GM20431 (cell line): Measurements from ENCODE around the gene WASL.
"Not testable (repeated sequence)": the region's sequence is repeated elsewhere in the genome, so short reads cannot be mapped to it uniquely, and the experiment has no call there.

ENCODE experiments used
- in situ Hi-C: fragments of 300-500 bp; cut with MseI, MboI; formaldehyde crosslinking; loops from one replicate; pipeline ENCODE4 v1.15.0; 2020; ENCODE audit warnings: low sequenced_read_pairs; ENCODE audit not compliant: unreplicated experiment

WASL gene

DNA sequence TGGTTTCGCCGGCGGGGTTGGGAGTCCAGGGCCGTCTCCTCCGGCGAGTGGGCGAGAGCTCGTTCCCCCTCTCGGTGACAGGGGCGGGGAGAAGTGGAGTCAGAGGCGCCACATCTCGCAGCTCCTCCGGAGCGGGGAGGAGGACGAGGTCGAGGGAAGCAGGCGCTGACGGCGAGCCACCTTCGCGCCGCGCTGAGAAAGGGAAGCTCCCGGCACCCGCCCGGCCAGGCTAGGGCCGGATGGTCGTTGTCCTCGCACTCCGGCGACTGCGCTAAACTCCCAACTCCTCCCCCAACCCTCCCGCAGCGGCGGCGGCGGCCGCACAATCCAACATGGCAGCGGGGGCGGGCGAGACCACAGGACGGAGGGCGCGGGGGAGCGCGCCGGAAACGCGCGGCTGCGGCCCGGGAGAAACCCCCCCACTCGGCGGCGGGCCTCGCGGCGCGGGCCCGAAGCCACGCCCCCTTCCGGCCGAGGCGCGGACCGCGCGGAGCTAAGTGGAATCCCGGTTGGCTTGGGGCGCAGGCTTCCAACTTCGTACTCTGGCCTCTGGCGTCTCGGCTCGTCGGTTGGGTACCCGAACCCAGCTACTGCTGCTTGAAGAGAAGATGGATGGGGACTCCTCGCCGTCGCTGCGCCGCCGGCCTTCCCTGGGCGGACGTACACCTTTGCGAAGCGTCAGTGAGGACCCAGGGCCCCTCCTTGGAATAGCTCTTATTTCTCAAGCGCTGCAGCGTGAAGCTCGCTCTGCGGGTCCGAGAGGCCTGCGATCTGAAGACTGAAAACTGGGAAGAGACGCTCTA, at the start of gene WASL:
Gene WASL (minus strand): TSS at position 270 of the 803 bp plus-strand sequence. CDS start 269 bp downstream, at position 1.
- in situ Hi-C loops: no loop called here

DNA sequence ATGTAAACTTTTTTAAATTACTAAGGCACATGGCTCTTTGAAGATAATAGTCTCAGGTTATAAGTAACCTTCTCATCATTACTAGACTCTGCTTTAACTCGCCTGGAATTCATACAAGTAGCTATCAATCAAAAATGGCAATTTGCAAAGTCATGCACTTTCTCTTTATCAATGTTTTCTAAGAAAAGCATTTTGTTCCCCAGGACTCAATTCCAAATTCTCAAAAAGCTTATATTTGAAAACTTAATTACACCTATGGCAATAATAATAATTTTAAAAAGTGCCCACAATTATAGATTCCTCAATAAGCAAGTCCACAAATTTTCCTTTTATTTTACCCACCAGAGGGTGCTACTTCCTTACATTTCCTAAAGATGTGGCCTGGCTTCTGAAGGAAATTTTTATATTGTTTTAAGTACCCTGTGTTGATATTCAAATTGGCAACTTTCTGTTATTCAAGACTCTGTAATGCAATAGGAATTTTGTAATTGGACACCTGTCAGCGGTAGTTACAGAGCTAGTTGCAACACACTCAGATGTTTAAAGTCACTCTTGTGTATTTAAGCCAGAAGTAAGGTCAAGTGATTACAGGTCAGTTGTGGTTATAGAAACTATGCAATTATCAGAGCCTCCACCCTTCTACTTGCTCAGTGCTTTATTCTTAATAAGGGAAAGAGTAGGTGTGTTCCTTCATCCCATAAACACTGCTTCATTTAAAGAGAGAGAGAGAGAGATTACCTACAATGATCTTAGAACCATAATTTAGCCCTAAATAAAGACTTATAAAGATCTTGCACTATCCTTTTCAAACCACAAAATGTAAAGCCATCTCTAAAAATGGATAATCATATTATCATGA, 49.1 kb upstream of the WASL start:
- in situ Hi-C loops: loop anchor here (10.0 kb wide), 1 partner anchor 67 kb away; no protein-coding TSS in a partner anchor

DNA sequence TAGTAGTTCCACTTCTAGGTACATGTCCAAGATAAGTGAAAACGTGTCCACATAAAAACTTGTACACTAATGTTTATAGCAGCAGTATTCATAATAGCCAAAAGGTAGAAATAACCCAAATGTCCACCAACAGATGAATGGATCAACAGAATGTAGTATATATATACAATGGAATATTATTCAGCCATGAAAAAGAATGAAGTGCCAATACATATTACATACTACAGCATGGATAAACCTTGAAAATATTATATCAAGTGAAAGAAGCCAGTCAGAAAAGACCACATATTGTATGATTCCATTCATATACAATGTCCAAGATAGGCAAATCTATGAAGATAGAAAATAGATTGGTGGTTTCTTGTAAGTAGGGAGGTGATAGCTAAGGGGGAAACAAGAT, 47.8 kb upstream of the WASL start:
- in situ Hi-C loops: loop anchor here (10.0 kb wide), 1 partner anchor 68 kb away; no protein-coding TSS in a partner anchor

DNA sequence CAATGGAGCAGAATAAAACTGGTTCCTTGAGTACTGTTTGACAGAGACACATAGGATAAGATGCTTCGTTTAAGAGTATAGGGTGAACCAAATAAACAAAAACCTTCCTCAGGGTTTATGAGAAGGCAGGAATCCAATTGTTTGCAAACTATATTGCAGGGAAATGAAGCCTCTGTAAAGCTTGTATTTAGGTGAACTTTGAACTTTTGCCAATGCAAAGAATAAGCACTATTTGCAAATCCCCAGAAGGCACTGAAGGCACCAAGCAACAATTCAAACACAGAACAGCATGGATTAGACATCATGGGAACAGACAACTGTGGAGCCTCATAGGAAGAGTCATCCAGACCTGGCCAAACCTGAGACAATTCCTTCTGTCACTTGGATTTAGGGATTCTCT, 47.1 kb upstream of the WASL start:
- in situ Hi-C loops: loop anchor here (10.0 kb wide), 1 partner anchor 69 kb away; no protein-coding TSS in a partner anchor

DNA sequence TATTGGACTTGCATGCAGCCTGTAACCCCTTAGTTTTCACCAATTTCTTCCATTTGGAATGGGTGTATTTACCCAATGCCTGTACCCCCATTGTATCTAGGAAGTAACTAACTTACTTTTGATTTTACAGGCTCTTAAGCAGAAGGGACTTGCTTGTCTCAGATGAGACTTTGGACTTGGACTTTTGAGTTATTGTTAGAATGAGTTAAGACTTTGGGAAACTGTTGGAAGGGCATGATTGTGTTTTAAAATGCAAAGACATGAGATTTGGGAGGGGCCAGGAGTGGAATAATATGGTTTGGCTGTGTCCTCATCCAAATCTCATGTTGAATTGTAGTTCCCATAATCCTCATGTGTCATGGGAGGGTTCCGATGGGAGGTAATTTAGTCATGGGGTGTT, 46.3 kb upstream of the WASL start:
- in situ Hi-C loops: loop anchor here (10.0 kb wide), 1 partner anchor 70 kb away; no protein-coding TSS in a partner anchor

DNA sequence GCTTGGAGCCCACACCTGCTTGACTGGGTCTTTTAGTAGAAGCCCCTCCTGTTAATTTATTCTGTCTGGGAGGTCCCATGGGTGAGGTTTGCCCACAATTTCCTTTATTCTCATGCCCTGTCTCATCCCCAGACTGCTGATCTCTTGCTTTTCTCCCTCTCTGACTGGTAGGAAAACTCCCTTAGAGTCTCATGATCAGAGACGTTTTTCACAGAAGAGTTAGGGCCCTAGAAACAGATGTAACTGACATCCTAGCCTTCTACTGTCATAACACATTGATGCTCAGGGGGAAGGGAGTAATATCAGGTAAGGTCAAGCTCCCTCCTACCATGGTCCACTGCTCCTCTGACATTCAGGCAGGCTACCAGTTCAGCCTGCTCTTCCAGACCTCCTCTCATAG, 43.7 kb upstream of the WASL start:
- in situ Hi-C loops: loop anchor here (10.0 kb wide), 1 partner anchor 72 kb away; no protein-coding TSS in a partner anchor

DNA sequence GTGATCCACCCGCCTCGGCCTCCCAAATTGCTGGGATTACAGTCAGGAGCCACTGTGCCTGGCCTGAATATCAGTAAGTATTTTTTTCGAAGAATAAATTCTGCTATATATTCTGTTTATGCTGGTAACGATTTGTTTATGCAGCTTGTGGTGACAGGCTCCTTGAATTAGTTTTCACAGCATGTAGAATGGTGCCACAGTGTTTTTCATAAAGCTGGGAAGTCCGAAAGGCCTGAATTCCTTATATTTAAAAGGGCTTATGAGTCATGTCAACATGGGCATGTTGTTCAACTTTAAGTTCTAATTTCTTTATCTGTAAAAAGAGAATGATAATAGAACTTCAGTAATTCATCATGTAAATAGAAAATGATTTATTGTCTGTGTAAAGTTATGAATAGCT, 42.2 kb upstream of the WASL start:
- in situ Hi-C loops: loop anchor here (10.0 kb wide), 1 partner anchor 74 kb away; no protein-coding TSS in a partner anchor

DNA sequence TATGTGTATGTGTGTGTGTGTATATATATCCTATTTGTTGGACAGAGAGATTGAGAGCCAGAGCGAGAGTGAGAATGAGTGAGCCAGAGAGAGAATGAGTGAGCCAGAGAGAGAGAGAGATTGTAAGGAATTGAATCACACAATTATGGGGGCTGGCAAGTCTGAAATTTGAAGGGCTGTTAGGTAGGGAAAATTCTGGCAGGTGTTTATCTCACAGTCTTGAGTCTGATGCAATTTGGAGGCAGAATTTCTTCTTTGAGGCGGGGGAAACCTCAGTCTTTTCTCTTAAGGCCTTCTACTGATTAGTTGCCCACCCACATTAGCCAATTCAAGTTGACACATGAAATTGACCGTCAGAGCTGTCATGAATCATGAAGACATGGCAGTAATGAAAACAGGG, 41.0 kb upstream of the WASL start:
- in situ Hi-C loops: loop anchor here (10.0 kb wide), 1 partner anchor 75 kb away; no protein-coding TSS in a partner anchor

DNA sequence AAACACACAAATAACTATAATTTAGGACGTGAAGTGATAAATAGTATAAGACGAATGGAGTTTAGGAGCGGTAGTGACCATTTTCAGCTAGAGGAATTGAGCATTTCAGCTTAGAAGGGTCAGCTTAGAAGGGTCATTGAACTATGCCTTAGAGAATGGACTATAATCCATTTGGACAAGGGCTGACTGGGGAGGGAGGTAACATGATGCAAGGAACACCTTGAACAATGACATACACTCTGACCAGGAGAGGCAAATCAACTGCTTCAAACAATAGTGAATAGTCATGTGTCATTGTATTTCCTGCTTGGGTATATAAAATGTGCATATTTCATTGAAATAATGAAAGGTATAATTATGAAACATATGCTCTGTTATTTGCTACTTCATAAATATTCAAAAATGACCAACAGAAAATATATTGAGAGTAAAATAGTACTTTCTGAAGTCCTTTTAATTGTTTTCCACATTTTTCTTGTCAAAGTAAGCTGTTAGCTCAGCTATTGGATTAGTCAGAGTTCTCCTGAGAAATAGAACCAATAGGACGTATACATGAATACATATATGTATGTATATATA, 40.5 kb upstream of the WASL start:
- in situ Hi-C loops: no loop called here

DNA sequence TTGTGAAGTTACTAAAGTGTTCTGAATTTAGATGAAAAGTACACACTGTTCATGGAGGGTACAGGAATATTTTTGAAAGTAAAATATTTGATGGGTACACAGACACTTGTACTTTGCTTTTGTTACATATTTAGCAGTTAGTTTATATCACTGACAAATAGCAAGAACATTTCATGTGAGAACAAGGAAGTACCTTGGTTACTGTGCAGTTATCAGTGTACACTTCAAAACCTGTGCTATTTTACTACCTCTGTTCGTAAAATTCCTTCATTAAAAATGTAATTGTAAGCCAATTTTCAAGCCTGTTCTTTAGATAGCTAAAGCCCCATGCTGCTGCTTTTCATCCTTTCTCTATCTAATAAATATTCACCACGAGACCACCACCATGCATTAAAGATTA, 39.8 kb upstream of the WASL start:
- in situ Hi-C loops: no loop called here

DNA sequence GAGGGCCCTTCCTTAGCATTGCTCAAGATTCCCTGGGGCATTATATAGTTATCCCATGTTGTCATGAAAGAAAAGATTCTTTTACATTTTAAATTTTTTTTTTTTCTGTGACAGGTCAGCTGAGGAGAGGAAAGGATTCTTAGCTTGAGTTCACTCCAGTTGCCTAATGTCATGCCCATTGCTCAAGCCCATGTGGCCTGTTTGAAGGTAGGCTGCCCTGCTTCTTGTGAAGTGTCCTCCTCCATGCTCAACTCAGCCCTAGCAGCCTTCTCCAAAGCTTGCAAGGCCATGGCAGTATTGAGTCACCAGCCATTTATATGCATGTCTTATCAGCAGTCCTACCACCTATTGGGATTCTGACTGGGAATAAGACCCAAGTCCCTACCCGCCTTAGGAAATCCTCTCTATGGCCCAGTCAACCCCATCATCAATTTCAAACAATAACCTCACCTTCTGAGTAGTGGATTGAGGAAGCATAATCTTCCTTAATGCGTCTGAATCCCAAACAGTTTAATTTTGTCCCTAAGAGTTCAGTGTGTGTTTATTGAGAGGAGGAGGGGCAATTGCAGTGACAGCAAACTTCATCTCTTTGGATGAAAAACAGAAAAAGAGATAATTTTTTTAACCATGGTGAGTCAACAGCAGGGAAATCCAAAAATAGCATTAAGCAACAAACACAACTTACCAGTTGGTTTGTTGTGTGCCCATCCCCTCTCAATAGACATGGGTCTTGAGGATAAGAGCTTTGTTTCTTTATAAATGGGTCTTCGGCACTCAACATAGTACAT, 38.6 kb upstream of the WASL start:
- in situ Hi-C loops: no loop called here

DNA sequence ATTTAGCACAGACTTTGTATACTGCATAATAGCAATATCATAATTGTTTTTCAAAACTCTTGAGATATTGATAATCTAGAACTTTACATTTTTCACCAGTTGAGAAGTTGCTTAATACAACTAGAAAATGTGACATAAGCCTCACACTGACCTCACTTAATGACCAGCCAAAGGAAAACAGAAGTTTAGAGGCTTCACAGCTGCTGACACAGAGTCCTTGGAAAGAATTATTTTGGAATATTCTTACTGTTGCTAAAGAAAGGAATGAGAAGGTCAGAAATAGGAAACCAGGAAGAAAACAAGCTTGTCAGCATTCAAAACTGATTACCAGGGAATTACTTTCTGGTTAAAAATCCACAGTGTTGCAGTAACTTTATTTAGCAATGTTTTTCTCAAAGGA, 35.5 kb upstream of the WASL start:
- in situ Hi-C loops: no loop called here

DNA sequence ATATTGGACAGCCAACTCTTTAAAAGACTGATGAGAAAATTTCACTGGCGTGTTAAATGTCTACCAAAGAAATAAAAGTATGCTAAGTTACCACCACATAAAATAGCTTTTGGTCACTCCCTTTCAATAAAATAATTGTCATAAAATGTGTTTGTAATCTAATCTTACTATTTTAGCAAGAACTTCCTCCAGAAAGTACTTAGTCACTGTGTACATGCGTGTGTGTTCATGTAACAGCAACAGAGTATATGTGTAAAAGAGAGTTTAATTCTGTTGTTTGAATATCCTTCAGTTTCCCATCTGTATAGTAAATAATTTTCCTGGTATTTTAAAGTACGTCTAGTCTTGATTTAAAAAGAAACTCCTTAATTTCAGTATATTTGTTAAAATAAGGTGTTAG, 35.0 kb upstream of the WASL start:
- in situ Hi-C loops: no loop called here

DNA sequence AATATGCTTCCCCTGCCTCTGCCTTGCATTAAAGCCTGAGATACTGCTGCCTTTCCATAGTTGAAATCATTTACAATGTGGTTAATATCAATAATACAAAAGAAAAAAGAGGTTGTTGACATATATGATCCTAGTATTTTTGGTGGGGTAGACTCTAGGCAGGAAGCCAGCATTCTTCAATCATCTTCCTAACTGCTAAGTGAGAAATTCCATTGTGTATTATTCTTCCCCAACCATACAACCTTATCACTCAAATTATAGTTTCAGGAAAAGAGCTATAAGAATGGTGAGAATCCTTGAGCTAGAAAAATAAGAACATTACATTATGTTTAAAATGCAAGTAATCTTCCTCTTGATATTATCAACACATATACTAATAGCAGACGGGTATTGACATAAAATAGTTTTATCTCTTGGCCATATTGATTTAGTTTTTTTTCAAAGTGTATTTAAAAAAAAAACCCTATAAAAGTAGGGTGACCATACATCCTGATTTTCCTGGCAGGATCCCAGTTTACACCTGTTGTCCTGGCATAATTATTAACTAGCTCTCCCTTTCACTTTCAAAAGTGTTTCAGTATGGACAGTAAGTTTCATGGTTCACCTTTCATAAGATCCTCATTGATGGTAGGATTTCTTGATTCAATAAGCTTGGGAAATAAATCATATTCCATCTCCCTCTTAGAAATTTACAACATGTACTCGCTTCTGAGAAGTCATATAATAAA, 33.4 kb upstream of the WASL start:
- in situ Hi-C loops: no loop called here

DNA sequence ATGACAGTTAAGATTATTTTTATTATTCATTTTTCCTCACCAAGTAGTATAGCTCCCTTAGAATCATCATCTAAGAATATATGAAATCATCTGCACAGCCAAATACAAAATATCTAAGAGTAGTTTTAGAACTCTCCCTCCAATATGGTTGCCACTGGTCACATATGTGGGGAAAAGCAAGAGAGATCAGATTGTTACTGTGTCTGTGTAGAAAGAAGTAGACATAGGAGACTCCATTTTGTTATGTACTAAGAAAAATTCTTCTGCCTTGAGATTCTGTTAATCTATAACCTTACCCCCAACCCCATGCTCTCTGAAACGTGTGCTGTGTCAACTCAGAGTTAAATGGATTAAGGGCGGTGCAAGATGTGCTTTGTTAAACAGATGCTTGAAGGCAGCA, 31.7 kb upstream of the WASL start:
- in situ Hi-C loops: not testable (repeated sequence)

DNA sequence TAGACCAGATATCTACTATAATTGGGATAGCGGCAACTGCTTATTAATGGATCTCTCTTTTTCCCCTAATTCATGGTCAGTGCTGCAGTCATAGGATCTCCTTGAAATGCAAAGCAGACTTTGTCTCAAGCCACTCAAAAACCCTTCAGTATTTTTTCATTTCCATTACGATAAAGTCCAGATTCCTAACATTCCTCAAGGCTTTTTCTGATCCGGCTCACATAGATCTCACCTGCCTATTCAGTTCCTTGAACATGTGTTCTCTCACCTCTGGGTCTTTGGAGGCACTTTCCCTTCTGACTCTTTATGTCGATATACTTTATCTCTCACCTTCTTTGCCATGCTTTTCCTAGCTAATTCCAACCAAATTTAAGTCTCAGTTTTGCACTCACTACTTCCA, 25.7 kb upstream of the WASL start:
- in situ Hi-C loops: no loop called here

DNA sequence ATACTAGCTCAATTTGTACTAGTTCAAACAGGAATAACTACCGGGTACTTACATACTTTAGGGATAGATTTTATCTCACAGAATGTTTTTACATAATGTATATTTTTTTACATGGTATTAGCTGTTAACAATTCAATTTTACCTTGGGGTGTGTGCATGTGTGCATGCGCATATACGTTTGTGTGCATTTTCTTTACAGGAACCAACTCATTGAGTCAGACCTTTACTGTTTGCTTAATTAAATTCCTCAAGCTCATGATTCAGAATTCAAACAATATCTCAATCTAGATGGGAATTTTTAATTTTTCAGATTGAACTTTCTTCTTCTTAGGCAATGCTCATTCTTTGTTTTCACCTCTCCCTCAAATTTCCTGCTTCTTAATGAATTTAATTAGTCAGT, 24.7 kb upstream of the WASL start:
- in situ Hi-C loops: no loop called here

DNA sequence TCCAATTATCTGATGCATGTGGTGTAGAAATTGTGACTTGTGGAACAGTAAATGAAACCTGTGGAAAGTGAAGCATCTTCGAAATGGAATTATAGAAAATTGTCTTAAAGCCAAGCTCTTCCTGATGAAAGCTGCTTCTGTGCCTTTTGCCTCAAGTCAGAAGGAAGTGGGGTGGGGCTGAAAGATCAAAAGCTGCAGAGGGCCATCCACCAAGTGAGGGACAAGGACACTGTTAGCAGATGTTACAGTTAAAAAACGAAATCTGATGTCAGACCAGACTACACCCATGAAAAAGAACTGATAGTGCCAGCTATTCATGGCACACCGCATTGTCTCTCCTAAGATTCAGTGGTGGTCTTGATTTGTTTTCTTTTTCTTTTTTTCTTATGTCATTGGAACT, 23.8 kb upstream of the WASL start:
- in situ Hi-C loops: no loop called here

DNA sequence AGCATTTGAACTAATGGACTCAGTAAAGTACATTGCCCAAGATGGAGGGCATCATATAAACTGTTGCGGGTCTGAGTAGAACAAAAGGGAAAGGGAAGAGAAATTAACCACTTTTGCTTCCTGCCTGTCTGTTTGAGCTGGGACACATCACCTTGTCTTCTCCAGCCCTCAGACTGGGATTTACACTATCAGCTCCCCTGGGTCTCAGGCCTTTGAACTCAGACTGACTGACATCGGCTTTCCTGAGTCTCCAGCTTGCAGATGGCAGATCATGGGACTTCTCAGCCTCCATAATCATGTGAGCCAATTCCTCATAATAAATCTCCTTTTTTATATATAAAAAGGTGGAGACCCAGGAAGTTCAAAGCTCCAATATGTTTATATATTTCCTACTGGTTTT, 23.0 kb upstream of the WASL start:
- in situ Hi-C loops: no loop called here
